ENCODE data around the gene AHNAK2.

Gene AHNAK2

GRCh38 chr14:104984056-104984894 is 6.1 kb upstream of the AHNAK2 start:
- no peak for DNase-seq

- no peak for DNase-seq
Observed at GRCh38 chr14:104983231-104983721, 5.1 kb upstream of the AHNAK2 start.

GRCh38 chr14:104982548-104983230 is 4.5 kb upstream of the AHNAK2 start:
- DNase-seq, result no peak

GRCh38 chr14:104981699-104982541 is 3.7 kb upstream of the AHNAK2 start:
- DNase-seq, result no peak

GRCh38 chr14:104980611-104981531 is 2.7 kb upstream of the AHNAK2 start:
- no peak for DNase-seq

GRCh38 chr14:104979758-104980610 is 1.8 kb upstream of the AHNAK2 start:
- DNase-seq, result no peak

GRCh38 chr14:104978746-104979691 is 845 bp upstream of the AHNAK2 start:
- no peak for DNase-seq

- DNase-seq, result no peak
Observed at GRCh38 chr14:104977008-104977680, 1.0 kb downstream of the AHNAK2 start.

GRCh38 chr14:104976198-104977007 is 1.8 kb downstream of the AHNAK2 start:
- DNase-seq, result peak; percentile 86 to 87

- DNase-seq, result peak in 1 of 2 donors; percentile 8
Observed at GRCh38 chr14:104975481-104976197, 2.5 kb downstream of the AHNAK2 start.

GRCh38 chr14:104974665-104975390 is 3.3 kb downstream of the AHNAK2 start:
- no peak for DNase-seq

GRCh38 chr14:104974146-104974541 is 4.0 kb downstream of the AHNAK2 start:
- DNase-seq, result no peak

GRCh38 chr14:104973385-104974145 is 4.6 kb downstream of the AHNAK2 start:
- DNase-seq, result no peak

- DNase-seq, result no peak
Observed at GRCh38 chr14:104973135-104973384, 5.1 kb downstream of the AHNAK2 start.

- DNase-seq, result no peak
Observed at GRCh38 chr14:104972301-104973134, 5.7 kb downstream of the AHNAK2 start.
